GM18951 (cell line): ENCODE measurements around the gene SLC38A7.

ENCODE experiments used
- POLR2A ChIP-seq: IDR thresholded peaks from 4 replicates; pipeline ENCODE4 v1.6.1; 2011; ENCODE audit warnings: mild to moderate bottlenecking; ENCODE audit not compliant: insufficient read length, insufficient read depth; ENCODE audit errors: extremely low read depth
- in situ Hi-C: fragments of 300-500 bp; cut with MboI; formaldehyde crosslinking; loops from one replicate; pipeline ENCODE4 v1.12.0; 2022; ENCODE audit warnings: low sequenced_read_pairs, mixed read lengths, inconsistent platforms; ENCODE audit not compliant: unreplicated experiment

SLC38A7 gene

DNA sequence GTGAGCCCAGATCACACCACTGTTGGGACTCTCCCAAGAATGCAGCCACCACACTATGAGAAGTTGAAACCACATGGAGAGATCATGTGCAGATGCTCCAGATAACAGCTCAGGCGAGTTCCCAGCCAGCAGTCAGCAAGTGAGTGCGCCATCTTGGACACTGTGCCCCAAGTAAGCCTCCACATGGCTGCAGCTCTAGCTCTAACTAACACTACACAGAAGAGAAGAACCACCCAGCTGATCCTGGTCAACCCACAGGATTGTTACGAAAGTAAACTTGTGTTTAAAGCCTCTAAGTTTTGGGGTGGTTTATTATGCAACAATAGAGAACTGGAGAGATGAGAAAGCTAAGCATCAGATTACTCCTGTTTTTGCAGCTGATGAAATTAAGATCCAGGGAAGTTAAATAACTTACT, 25.8 kb downstream of the SLC38A7 start:
- no peak for TF ChIP-seq POLR2A
- in situ Hi-C loops = loop anchor here (25.0 kb wide), 1 partner anchor 322 kb away; no protein-coding TSS in a partner anchor

DNA sequence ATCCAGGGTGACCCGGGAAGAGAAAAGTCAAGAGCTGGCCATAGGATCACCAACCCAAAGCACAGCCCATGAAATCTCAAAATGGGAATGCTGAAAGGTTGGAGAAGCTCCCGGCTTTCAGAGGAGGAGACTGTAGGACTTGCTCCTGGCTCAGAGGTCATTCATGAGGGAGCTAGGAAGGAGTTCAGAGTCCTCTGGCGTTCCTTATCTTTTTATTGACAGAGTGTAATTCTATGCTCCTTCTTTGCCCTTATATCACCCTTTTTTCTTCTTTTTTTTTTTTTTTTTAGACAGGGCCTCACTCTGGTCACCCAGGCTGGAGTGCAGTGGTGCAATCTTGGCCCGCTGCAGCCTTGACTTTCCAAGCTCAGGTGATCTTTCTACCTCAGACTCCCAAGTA, 27.7 kb downstream of the SLC38A7 start:
- no peak for TF ChIP-seq POLR2A
- in situ Hi-C loops = loop anchor here (25.0 kb wide), 1 partner anchor 320 kb away; no protein-coding TSS in a partner anchor

DNA sequence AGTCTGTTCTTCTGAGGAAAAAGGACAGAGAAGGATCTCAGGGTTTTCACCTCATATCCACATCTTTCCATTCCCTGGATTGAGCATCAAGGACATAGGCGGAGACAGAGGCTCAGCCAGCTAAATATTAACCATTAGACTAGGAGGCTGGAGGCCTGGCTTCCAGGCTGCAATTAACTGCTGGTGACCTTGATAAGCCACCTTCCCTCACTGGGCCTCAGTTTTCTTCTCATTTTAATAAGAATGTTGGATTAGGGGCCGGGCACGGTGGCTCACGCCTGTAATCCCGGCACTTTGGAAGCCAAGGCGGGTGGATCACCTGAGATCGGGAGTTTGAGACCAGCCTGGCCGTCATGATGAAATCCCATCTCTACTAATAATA, 29.4 kb downstream of the SLC38A7 start:
- no peak for TF ChIP-seq POLR2A
- in situ Hi-C loops = loop anchor here (25.0 kb wide), 1 partner anchor 318 kb away; no protein-coding TSS in a partner anchor

DNA sequence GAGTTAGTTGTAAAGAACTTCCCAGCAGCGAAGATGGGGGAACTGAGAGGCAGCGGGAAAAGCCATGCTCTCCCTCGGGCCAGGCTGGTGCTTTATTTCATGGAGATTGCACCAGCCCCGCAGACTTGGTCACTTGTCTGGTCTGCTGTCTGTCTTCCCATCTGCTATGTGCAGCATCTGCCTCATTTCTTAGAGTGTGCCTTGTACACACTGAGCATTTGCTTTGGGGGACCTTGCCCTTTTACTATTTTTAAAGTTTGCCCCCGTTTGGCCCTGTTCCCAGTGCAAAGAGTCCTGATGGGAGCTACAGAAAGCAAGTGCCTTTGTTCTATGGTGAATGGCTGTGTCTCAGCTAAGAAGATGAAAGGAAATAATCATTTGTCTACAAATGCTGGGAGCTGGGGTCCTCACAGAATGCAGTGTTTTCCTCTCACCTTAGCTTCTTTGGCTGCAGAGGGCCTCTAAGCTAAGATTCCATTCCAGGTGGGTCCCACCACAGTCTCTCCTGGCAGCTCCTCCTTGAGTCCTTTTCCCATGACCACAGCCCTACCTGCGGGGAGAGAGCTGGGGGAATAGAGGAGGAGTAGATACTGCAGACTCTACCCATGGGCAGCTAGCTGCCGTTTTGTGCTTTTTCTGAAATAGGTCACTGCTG, 29.9 kb downstream of the SLC38A7 start:
- no peak for TF ChIP-seq POLR2A
- in situ Hi-C loops = loop anchor here (25.0 kb wide), 1 partner anchor 317 kb away; no protein-coding TSS in a partner anchor

DNA sequence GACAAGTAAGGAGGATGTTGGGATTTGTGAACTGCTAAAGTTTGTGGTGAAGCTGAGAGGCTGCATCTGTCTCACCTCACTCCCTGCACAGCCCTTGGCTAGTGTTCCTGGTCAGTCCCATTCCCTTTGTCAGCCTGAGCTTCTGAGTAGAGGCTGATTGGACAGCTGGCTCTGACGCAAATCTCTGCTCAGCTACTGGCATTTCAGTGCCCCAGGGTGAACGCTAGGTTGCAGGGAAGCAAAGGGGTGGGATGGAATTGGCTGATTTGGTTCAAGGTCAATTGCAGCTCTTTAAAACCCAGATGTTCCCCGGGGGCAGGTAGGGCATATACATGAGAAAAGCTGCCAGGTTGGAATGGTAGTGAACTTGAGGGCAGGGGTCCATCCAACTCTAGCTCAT, 31.8 kb downstream of the SLC38A7 start:
- in situ Hi-C loops = loop anchor here (25.0 kb wide), 1 partner anchor 315 kb away; no protein-coding TSS in a partner anchor

DNA sequence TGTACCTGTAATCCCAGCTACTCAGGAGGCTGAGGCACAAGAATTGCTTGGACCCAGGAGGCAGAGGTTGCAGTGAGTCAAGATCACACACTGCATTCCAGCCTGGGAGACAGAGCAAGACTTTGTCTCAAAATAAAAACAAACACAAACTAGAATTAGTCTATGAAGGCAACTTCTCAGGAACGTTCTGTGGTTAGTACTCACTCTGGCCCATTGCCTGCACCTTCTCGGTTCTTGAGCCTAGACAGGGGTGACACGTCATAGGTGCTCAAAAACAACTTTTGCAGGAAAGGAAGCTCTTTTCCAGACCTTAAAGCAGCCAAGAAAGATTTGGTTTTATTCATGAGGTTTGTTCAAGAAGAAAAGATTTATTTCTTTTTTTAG, 32.6 kb downstream of the SLC38A7 start:
- in situ Hi-C loops = loop anchor here (25.0 kb wide), 1 partner anchor 315 kb away; no protein-coding TSS in a partner anchor
- TF ChIP-seq POLR2A = no peak

More for the DNA sequence above, 31.8 kb downstream of the SLC38A7 start:
- TF ChIP-seq POLR2A = no peak

DNA sequence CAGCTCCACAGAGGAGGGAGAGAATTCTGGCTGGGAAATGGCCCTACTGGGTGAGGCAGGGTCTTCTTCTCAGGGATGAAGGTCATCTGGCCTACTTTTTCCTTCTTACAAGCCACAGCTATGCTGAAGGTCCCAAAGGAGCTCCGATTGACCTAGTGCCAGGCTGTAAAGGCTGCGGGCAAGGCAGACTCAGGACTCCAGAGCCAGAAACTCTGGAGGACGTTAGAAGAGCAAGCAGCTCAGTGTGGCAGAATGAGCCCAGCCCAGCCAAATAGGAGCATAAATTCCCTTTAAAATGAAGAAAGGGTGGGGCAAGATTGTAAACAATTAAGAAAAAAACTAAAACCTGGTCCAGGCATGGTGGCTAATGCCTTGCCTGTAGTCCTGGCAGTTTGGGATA, 34.9 kb downstream of the SLC38A7 start:
- TF ChIP-seq POLR2A = no peak
- in situ Hi-C loops = loop anchor here (25.0 kb wide), 1 partner anchor 312 kb away; no protein-coding TSS in a partner anchor

DNA sequence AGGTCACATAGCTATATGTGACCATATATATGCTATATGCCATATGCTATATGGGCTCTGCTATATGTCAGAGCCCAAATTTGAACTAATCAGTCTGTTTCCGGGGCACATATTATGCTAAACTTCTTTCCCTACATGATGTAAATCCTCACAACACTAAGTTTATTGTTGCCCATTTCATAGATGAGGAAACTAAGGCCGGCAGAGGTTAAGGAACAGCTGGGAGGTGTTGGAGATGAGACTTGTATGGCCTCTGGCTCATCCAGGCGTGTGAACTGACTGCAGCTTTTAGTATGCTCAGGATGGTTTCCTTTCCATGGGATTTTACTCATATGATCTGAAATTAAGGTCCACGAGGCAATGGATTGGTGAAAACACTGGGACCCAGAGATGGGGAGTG, 37.5 kb downstream of the SLC38A7 start:
- in situ Hi-C loops = no loop called here
- TF ChIP-seq POLR2A = no peak

DNA sequence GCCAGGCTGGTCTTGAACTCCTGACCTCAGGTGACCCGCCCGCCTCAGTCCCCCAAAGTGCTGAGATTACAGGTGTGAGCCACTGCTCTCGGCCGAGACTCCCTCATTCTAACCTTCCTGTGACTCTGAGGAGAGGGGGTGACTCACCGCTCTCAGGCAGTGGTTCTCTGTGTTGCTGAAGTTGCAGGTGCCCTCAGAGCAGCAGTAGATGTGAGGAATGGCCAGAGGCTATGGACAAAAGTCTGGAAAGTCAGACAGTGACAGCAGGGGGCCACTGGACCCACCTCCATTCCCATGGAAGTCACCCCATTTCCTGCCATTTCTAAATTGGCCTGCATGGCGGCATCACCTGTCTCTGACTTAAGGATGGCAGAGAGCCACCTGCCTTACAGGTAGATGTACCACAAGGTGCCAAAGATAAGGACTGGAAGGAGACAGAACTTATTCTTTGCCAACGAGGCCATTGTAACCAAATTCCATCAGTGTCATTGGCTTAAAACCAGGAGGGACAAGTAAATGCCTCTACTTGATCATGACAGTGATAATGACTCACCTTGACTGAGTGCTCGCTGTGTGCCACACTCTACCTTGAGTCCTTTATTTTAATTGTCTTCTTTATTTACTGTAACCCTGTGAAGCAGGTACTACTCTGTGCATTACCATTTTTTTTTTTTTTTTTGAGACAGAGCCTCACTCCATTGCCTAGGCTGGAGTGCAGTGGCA, 39.6 kb downstream of the SLC38A7 start:
- in situ Hi-C loops = no loop called here
- no peak for TF ChIP-seq POLR2A

DNA sequence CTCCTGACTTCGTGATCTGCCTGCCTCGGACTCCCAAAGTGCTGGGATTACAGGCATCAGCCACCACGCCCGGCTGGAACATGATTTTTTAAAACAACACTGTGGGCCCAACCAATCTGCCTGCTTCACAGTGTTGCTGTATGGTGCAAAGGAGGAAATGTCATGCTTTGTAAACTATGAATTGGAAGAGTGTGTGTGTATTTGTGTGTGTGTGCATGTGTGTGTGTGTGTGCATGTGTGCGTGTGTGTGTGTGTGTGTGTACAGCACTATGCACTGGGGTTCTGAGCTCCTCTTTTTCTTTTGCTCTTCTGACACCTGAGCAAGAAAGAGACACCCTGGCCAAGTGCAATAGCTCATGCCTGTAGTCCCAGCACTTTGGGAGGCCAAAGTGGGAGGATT, 40.5 kb downstream of the SLC38A7 start:
- no peak for TF ChIP-seq POLR2A
- in situ Hi-C loops = no loop called here

DNA sequence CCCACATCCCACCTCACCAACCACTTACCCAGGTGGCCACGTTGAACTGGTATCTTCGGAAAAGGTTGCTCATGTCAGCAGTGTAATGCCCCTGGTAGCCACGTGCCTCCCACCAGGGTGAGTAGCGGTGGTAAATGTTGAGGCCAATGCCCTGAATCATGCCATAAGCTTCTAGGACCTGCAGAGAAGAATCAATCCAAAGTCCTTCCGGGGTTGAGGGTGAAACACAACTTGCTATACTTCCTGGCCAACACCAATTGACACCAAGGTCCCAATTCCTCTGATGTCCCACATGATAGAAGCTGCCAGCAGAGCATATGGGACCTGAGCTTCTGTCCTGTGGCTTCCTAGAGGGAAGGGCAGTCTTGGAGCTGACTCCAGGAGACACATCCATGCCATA, 43.6 kb downstream of the SLC38A7 start:
- no peak for TF ChIP-seq POLR2A

DNA sequence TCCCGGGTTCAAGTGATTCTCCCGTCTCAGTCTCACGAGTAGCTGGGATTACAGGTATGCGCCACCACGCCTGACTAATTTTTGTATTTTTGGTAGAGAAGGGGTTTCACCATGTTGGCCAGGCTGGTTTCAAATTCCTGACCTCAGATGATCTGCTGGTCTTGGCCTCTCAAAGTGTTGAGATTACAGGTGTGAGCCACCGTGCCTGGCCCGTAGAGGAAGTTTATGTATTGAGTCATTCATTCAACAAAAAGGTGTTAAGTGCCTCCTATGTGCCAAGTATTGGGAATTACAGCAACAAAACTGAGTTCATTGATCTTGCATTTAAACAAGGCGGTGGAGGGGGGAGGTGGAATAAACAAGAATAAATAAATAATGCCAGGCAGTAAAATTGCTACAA, 44.7 kb downstream of the SLC38A7 start:
- in situ Hi-C loops = no loop called here

More for the DNA sequence above, 43.6 kb downstream of the SLC38A7 start:
- in situ Hi-C loops = no loop called here

DNA sequence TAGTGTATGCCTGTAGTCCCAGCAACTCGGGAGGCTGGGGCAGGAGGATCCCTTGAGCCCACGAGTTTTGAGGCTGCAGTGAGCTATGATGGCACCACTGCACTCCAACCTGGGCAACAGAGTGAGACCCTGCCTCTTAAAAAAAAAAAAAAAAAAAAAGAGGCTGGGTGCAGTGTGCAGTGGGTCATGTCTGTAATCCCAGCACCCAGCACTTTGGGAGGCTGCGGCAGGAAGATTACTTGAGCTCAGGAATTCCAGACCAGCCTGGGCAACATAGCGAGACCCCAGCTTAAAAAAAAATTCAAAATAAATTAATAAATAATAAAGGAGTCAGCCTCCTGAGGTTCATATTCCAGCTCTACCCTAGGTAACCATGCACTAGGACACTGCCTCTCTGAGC, 45.3 kb downstream of the SLC38A7 start:
- in situ Hi-C loops = no loop called here
- no peak for TF ChIP-seq POLR2A

More for the DNA sequence above, 44.7 kb downstream of the SLC38A7 start:
- no peak for TF ChIP-seq POLR2A
